AG04450 (cell line): ENCODE data around the gene NXPH1. TPM values are rescaled to one million over a fixed set of nuclear protein-coding genes. Genes with fewer than 3 reads are reported as not detected.
"Not testable (repeated sequence)": the region's sequence is repeated elsewhere in the genome, so short reads cannot be mapped to it uniquely, and the experiment has no call there.

Experiments used
- CTCF ChIA-PET: fragments of 300-600, 350-600 bp; formaldehyde crosslinking; extraction: SDS; loops from one replicate; lab custom pipeline; 2022; ENCODE audit warnings: antibody characterized with exemption, inconsistent platforms; lab: Charles Lee
- POLR2A ChIA-PET: fragments of 350-600 bp; formaldehyde crosslinking; extraction: SDS; loops from one replicate; lab custom pipeline; 2021; ENCODE audit warnings: antibody characterized with exemption, inconsistent platforms; lab: Yijun Ruan, JAX
- DNase-seq: peaks from one replicate; pipeline ENCODE4 v3.0.0-alpha.2; 2011; ENCODE audit warnings: low read depth, low spot score
- H3K27ac ChIP-seq: one replicate; pipeline ENCODE4 v1.5.1; 2012; ENCODE audit warnings: low read depth, low read length, control low read depth
- H3K27me3 ChIP-seq: one replicate; pipeline ENCODE4 v1.6.0; 2012; ENCODE audit warnings: low read length; ENCODE audit not compliant: control insufficient read depth, insufficient read depth
- H3K4me3 ChIP-seq: 2 replicates; pipeline ENCODE4 v1.5.1; 2011; ENCODE audit warnings: mild to moderate bottlenecking, low read depth, low read length, control low read depth
- H3K9me3 ChIP-seq: 2 replicates; pipeline ENCODE4 v1.5.1; 2012; ENCODE audit warnings: low read length; ENCODE audit not compliant: control insufficient read depth, insufficient read depth
- CTCF ChIP-seq: IDR thresholded peaks from 2 replicates; pipeline ENCODE4 v1.5.1; 2011; ENCODE audit warnings: low read depth, low read length, control low read depth, inconsistent platforms
- polyA plus RNA-seq: library from polyadenylated mRNA; depleted of rRNA; stranded (reverse); fragments of >200 nt; gene quantifications from 2 replicates; pipeline ENCODE4 v1.2.3, GENCODE V29; 2011

Gene NXPH1
- polyA plus RNA-seq, 1 experiment: not detected

GRCh38 chr7:8719102-8719501 lies 285.7 kb downstream of the NXPH1 start:
- Histone ChIP-seq H3K27me3 (no peaks in the 10 kb centered on the region), H3K4me3 (no peak overlapping the region), H3K9me3 (peaks cover 19% of the 10 kb centered on the region), H3K27ac (no peak overlapping the region)
- ChIA-PET CTCF (no interaction called here), POLR2A (no interaction called here)
- DNase-seq: no peak
- no peak for TF ChIP-seq CTCF

- CTCF ChIA-PET: no interaction called here
- Histone ChIP-seq H3K27me3 (no peaks in the 10 kb centered on the region), H3K27ac (no peak overlapping the region), H3K4me3 (no peak overlapping the region), H3K9me3 (peaks cover 4% of the 10 kb centered on the region; the same call in 1 of the 2 replicates)
- no peak for DNase-seq
- POLR2A ChIA-PET: no interaction called here
- no peak for TF ChIP-seq CTCF
Observed at GRCh38 chr7:8724080-8724718, 290.8 kb downstream of the NXPH1 start.

GRCh38 chr7:8731756-8732155 lies 298.3 kb downstream of the NXPH1 start:
- POLR2A ChIA-PET, H3K27me3 ChIP-seq, CTCF ChIA-PET, H3K27ac ChIP-seq, H3K9me3 ChIP-seq, DNase-seq, H3K4me3 ChIP-seq: not testable (repeated sequence)

GRCh38 chr7:8739837-8740236 lies 306.4 kb downstream of the NXPH1 start:
- ChIA-PET POLR2A (no interaction called here), CTCF (no interaction called here)
- Histone ChIP-seq H3K27me3 (no peaks in the 10 kb centered on the region), H3K27ac (no peak overlapping the region), H3K4me3 (no peak overlapping the region), H3K9me3 (peaks cover 12% of the 10 kb centered on the region)
- no peak for DNase-seq
- TF ChIP-seq CTCF: no peak

GRCh38 chr7:8742837-8743236 lies 309.4 kb downstream of the NXPH1 start:
- CTCF ChIA-PET: no interaction called here

More at GRCh38 chr7:8742837-8743236, 309.4 kb downstream of the NXPH1 start:
- H3K9me3 ChIP-seq: peaks cover 16% of the 10 kb centered on the region
- no peak for DNase-seq
- POLR2A ChIA-PET: no interaction called here
- no peaks in the 10 kb centered on the region for H3K27me3 ChIP-seq
- no peak for TF ChIP-seq CTCF
- H3K27ac ChIP-seq: no peak overlapping the region
- H3K4me3 ChIP-seq: no peak overlapping the region
